Breast epithelium (tissue), 4 donors: ENCODE measurements around the gene HMCN1. TPM values are rescaled to one million over a fixed set of nuclear protein-coding genes. Genes with fewer than 3 reads are reported as not detected.
"Not testable (repeated sequence)": the region's sequence is repeated elsewhere in the genome, so short reads cannot be mapped to it uniquely, and the experiment has no call there.

ENCODE experiments used
- DNase-seq, 2 donors: peaks; one replicate each; pipeline ENCODE4 v3.0.0-alpha.2; 2019; ENCODE audit warnings: low spot score in 2 of 2
- H3K27ac ChIP-seq, 2 donors: fragments of 200-600 bp; sonication (generic) in 1 of 2; one replicate each; pipeline ENCODE4 v1.5.1; 2016 to 2019; ENCODE audit warnings: mild to moderate bottlenecking in 1 of 2
- H3K27me3 ChIP-seq, 2 donors: fragments of 200-600 bp; sonication (generic) in 1 of 2; one replicate each; pipeline versions ENCODE4 v1.5.1 to v1.6.0; 2017 to 2019; ENCODE audit warnings: control low read depth in 1 of 2, mild to moderate bottlenecking in 1 of 2
- H3K36me3 ChIP-seq: fragments of 200-600 bp; one replicate; pipeline ENCODE4 v1.5.1; 2019
- H3K4me1 ChIP-seq, 2 donors: fragments of 200-600 bp; sonication (generic); one replicate each; pipeline ENCODE4 v1.5.1; 2016 to 2019; ENCODE audit warnings: control low read depth in 1 of 2
- H3K4me3 ChIP-seq, 3 donors: fragments of 200-600 bp; sonication (generic); 1 replicate in 2 of 3; 2 replicates in 1 of 3; pipeline ENCODE4 v1.5.1; 2016 to 2019; ENCODE audit warnings: mild to moderate bottlenecking in 3 of 3, moderate library complexity in 2 of 3
- H3K9me3 ChIP-seq, 2 donors: fragments of 200-600 bp; sonication (generic) in 1 of 2; one replicate each; pipeline ENCODE4 v1.5.1; 2016 to 2019; ENCODE audit warnings: control low read depth in 1 of 2
- POLR2A ChIP-seq: fragments of 450-650 bp; IDR thresholded peaks from one replicate; pipeline ENCODE4 v1.6.1; 2016; ENCODE audit warnings: antibody characterized with exemption, mild to moderate bottlenecking, moderate library complexity
- POLR2AphosphoS5 ChIP-seq, 3 donors: sonication (generic); formaldehyde crosslinking; IDR thresholded peaks; one replicate each; pipeline ENCODE4 v1.6.1; 2017; ENCODE audit warnings: antibody characterized with exemption in 3 of 3
- intact Hi-C: fragments of 100-400 bp; cut with DNase I; formaldehyde crosslinking; loops from one replicate; pipeline ENCODE4 v1.15.1; 2023; ENCODE audit warnings: low total_unique reads
- total RNA-seq, 3 donors: library from RNA; depleted of rRNA; stranded (reverse); fragments of >200 nt; gene quantifications; one replicate each; pipeline ENCODE4 v1.1.0, GENCODE V29; 2016
- TF ChIP-seq, protein P1 (sequence below), 3 donors: fragments of 450-650 bp; IDR thresholded peaks; one replicate each; pipeline ENCODE4 v1.5.1; 2016 to 2017; ENCODE audit warnings: antibody characterized with exemption in 3 of 3, mild to moderate bottlenecking in 3 of 3, moderate library complexity in 3 of 3

Gene HMCN1
- total RNA-seq, 3 donors from 2014 or later, result 7.8 to 18.4 (median 11.9) TPM

DNA sequence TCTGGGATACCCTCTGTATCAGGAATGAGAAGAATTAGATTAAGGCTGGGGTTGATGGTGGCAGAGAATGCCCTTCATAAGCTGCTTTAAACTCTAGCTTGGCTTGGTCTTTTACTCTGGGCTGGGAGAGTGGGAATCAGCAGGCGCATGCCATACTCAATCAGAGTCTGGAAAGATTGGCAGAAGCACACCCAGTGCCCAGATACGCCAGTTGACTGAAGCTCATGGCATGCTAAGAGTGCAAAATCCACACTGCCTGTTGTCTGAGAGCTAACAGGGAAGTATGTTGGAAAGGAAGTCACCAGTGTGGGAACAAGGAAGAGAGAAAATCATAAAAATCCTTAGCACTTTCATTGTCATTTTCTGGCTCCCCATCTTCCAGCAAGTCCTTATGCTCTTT, 53.0 kb downstream of the HMCN1 start:
- Histone ChIP-seq H3K4me3 (no peak overlapping the region), H3K27ac (no peak overlapping the region), H3K9me3 (no peaks in the 10 kb centered on the region), H3K4me1 (no peaks in the 10 kb centered on the region), H3K36me3 (no peaks in the 10 kb centered on the region), H3K27me3 (no peaks in the 10 kb centered on the region)
- TF ChIP-seq, protein P1, sequence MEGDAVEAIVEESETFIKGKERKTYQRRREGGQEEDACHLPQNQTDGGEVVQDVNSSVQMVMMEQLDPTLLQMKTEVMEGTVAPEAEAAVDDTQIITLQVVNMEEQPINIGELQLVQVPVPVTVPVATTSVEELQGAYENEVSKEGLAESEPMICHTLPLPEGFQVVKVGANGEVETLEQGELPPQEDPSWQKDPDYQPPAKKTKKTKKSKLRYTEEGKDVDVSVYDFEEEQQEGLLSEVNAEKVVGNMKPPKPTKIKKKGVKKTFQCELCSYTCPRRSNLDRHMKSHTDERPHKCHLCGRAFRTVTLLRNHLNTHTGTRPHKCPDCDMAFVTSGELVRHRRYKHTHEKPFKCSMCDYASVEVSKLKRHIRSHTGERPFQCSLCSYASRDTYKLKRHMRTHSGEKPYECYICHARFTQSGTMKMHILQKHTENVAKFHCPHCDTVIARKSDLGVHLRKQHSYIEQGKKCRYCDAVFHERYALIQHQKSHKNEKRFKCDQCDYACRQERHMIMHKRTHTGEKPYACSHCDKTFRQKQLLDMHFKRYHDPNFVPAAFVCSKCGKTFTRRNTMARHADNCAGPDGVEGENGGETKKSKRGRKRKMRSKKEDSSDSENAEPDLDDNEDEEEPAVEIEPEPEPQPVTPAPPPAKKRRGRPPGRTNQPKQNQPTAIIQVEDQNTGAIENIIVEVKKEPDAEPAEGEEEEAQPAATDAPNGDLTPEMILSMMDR (IDR thresholded peaks at IDR 0.05), result no peak
- TF ChIP-seq POLR2A, result no peak
- TF ChIP-seq POLR2AphosphoS5 (IDR thresholded peaks at IDR 0.05), result no peak
- DNase-seq, result no peak
- intact Hi-C loops, result no loop called here

DNA sequence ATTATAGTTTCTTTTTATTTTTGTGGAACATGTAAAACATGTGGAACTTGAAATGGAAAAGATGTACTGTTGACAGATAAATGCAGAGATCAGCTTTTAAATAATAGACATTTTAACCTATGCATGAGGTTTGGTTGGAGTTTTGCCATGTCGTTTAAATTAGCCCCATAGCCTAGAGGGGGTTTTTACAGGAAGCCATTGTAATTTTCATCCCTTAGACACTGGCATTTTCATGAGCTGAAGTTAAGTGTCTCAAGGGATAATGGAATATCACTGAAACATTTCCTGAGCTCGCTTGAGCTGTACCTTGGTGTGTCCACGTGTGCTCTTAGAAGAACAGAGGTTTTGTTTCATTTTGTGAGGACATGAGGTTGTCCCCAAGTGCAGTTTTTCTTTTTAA, 54.2 kb downstream of the HMCN1 start:
- Histone ChIP-seq H3K9me3 (no peaks in the 10 kb centered on the region), H3K4me3 (no peak overlapping the region), H3K27me3 (no peaks in the 10 kb centered on the region), H3K27ac (no peak overlapping the region), H3K36me3 (no peaks in the 10 kb centered on the region), H3K4me1 (no peaks in the 10 kb centered on the region)
- intact Hi-C loops, result no loop called here
- no peak for DNase-seq
- TF ChIP-seq POLR2A, result no peak
- no peak for TF ChIP-seq POLR2AphosphoS5 (IDR thresholded peaks at IDR 0.05)

DNA sequence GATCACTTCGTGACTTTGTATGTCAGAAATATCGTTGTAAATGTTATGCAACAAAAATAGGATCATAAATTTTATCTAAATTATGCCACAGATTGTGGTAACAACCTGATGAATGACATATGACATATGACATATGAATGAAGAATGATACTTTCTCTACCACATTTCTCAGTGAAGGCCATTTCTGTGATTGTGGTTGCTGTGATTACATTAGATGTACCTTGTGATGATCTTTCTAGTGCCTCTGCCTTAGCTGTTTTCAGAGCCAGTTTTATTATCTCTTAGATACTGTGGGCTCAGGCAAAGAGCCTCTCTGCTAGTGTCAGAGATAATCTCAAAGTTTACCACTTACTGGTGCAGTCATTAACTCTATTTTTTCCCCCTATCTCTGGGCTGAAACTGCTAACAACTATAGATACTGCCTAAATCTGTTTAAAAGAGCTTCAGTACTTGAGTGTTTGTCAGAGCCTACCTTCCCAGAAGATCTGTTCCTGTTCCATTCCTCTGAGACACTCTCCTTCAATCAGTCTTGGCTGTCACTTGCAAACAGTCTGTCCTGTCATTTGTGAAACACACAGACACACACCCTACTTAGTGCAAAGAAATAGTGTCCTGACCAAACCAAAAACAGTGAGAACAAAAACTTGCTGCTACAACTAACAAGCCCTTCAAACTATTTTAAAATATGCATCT, 55.5 kb downstream of the HMCN1 start:
- peak overlapping the region in 1 of 2 donors; percentile 41 for H3K27ac ChIP-seq
- TF ChIP-seq, protein P1 (IDR thresholded peaks at IDR 0.05), result no peak
- no peak for TF ChIP-seq POLR2A
- TF ChIP-seq POLR2AphosphoS5 (IDR thresholded peaks at IDR 0.05), result no peak
- intact Hi-C loops, result no loop called here
- no peaks in the 10 kb centered on the region for H3K27me3 ChIP-seq
- H3K4me1 ChIP-seq, result no peaks in the 10 kb centered on the region
- H3K36me3 ChIP-seq, result no peaks in the 10 kb centered on the region
- H3K9me3 ChIP-seq, result no peaks in the 10 kb centered on the region
- no peak overlapping the region for H3K4me3 ChIP-seq
- no peak for DNase-seq

DNA sequence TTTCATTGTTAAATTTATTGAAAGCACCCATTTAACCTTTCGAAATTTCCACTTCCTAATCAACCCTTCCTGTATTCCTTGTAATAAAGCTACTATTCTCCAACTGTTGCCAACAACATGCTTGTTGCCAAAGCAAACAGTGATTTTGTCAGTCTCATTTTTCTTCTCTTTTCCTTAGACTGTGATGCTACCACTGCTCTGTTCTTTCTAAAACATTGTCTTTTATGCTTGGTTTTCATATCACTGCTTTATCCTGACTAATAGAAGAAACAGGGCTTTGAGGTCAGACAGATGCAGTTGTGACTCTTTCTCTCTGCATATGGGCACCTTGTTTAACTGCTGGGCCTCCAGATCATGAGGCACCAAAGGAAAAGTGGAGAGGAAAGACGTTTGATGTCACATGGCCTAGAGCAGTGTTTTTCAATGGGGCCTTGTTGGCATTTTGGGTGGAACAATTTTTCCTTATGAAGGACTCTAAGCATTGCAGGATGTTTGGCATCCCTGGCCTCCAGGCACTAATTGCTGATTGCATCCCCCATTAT, 56.1 kb downstream of the HMCN1 start:
- H3K27me3 ChIP-seq, result no peaks in the 10 kb centered on the region
- TF ChIP-seq POLR2AphosphoS5 (IDR thresholded peaks at IDR 0.05), result no peak
- TF ChIP-seq, protein P1 (IDR thresholded peaks at IDR 0.05), result no peak
- TF ChIP-seq POLR2A, result no peak
- H3K4me1 ChIP-seq, result no peaks in the 10 kb centered on the region
- intact Hi-C loops, result no loop called here
- no peak for DNase-seq
- peak overlapping the region in 1 of 2 donors; percentile 51 for H3K27ac ChIP-seq
- no peaks in the 10 kb centered on the region for H3K36me3 ChIP-seq
- H3K9me3 ChIP-seq, result no peaks in the 10 kb centered on the region
- H3K4me3 ChIP-seq, result no peak overlapping the region

DNA sequence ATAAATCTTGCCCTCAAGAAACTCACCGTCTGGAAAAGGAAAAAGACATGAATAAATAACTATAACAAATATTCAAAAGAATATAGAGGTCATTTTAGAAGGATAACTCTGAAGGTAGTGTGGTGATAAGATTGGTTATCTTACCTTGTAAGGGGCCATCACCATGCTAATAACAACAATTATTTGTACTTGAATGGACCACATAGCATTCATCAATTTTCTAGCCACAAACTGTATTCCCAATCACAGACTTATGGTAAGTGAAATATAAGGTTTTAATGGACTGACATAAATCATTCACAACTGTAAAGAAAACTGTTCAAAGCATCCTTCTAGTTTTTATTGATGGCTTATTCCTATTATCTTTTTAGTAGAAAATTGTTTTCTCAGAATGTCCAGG, 57.8 kb downstream of the HMCN1 start:
- Histone ChIP-seq H3K36me3 (no peaks in the 10 kb centered on the region), H3K27me3 (no peaks in the 10 kb centered on the region), H3K4me1 (no peaks in the 10 kb centered on the region), H3K27ac (no peak overlapping the region), H3K9me3 (no peaks in the 10 kb centered on the region), H3K4me3 (no peak overlapping the region)
- TF ChIP-seq, protein P1 (IDR thresholded peaks at IDR 0.05), result no peak
- TF ChIP-seq POLR2A, result no peak
- no peak for TF ChIP-seq POLR2AphosphoS5 (IDR thresholded peaks at IDR 0.05)
- intact Hi-C loops, result no loop called here
- DNase-seq, result no peak

DNA sequence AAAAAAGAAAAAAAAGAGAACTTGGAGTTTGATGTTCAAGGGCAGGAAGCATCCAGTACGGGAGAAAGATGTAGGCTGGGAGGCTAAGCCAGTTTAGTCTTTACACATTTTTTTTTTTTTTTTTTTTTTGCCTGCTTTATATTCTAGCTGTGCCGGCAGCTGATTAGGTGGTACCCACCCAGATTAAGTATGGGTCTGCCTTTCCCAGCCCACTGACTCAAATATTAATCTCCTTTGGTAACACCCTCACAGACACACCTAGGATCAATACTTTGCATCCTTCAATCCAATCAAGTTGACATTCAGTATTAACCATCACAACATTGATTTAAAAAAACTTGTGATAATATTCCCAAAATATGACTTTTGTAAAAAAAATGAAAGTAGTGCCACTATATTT, 60.3 kb downstream of the HMCN1 start:
- H3K9me3 ChIP-seq, H3K4me3 ChIP-seq, H3K27me3 ChIP-seq, H3K4me1 ChIP-seq, DNase-seq, intact Hi-C loops, H3K27ac ChIP-seq, H3K36me3 ChIP-seq: not testable (repeated sequence)
